PC-9 (cell line): Measurements from ENCODE around the gene EXOC4.

Source experiments
- EZH2 ChIP-seq: fragments of 200-600 bp; sonication (generic); IDR thresholded peaks from 2 replicates; pipeline ENCODE4 v1.8.0; 2017; ENCODE audit warnings: antibody characterized with exemption, low read depth
- TF ChIP-seq, protein P1 (sequence below): fragments of 200-600 bp; sonication (generic); conservative IDR thresholded peaks from 2 replicates; pipeline ENCODE4 v1.6.1; 2017; ENCODE audit warnings: mixed run types, antibody characterized with exemption, mild to moderate bottlenecking, moderate library complexity

DNA sequence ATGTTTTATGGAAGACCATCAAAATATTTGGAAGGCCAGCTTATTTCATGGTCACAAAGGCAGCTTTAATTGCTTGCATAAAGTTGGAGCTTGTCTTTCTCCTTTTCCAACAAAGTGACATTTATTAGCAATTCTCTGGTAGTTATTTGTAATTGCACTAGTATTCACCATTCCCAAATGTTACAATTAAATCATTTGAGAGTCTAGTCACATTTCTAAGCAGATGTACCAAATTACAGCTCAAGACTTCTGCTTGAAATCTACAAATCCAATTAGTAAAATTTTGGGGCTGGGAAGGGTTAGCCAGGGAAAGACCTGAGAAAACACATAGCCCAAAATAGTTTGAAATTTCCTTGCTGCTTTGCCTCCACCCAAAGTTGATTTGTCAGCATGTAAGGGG, 498.2 kb downstream of the EXOC4 start:
- TF ChIP-seq, protein P1, sequence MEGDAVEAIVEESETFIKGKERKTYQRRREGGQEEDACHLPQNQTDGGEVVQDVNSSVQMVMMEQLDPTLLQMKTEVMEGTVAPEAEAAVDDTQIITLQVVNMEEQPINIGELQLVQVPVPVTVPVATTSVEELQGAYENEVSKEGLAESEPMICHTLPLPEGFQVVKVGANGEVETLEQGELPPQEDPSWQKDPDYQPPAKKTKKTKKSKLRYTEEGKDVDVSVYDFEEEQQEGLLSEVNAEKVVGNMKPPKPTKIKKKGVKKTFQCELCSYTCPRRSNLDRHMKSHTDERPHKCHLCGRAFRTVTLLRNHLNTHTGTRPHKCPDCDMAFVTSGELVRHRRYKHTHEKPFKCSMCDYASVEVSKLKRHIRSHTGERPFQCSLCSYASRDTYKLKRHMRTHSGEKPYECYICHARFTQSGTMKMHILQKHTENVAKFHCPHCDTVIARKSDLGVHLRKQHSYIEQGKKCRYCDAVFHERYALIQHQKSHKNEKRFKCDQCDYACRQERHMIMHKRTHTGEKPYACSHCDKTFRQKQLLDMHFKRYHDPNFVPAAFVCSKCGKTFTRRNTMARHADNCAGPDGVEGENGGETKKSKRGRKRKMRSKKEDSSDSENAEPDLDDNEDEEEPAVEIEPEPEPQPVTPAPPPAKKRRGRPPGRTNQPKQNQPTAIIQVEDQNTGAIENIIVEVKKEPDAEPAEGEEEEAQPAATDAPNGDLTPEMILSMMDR, result no peak
- no peak for TF ChIP-seq EZH2
